T-helper 17 cell (primary cell): Measurements from ENCODE around the gene KCTD20. TPM values are rescaled to one million over a fixed set of nuclear protein-coding genes. Genes with fewer than 3 reads are reported as not detected.

Source experiments
- ATAC-seq: fragments of 150-1000 bp; cut with Tn5 transposase; 2 replicates; pipeline ENCODE4 v1.10.0; 2021; ENCODE audit warnings: mild to moderate bottlenecking, moderate library complexity
- DNase-seq, 3 donors: peaks; one replicate each; pipeline versions ENCODE4 v3.0.0 to v3.0.0-alpha.2; 2020 to 2021
- H3K9me3 ChIP-seq: one replicate; pipeline ENCODE4 v1.7.0; 2013; ENCODE audit warnings: low read length, mild to moderate bottlenecking; ENCODE audit not compliant: control insufficient read depth, poor library complexity, severe bottlenecking
- H3K27ac Mint-ChIP-seq: one replicate; pipeline ENCODE4 v1.8.0; 2022; ENCODE audit warnings: mild to moderate bottlenecking, moderate library complexity, mixed read lengths
- H3K27me3 Mint-ChIP-seq: one replicate; pipeline ENCODE4 v1.8.0; 2022; ENCODE audit warnings: mixed read lengths
- H3K36me3 Mint-ChIP-seq: one replicate; pipeline ENCODE4 v1.8.0; 2022; ENCODE audit warnings: low read depth, mixed read lengths
- H3K4me1 Mint-ChIP-seq: one replicate; pipeline ENCODE4 v1.8.0; 2022; ENCODE audit warnings: mild to moderate bottlenecking, mixed read lengths
- H3K4me3 Mint-ChIP-seq: one replicate; pipeline ENCODE4 v1.8.0; 2022; ENCODE audit warnings: mild to moderate bottlenecking, moderate library complexity, mixed read lengths
- total RNA-seq, 4 donors: library from RNA in 2 of 4; stranded (reverse) in 2 of 4; gene quantifications; one replicate each; pipeline ENCODE4 v1.2.3 and lab custom pipeline; 2022 to 2026

Gene KCTD20
- total RNA-seq, 2 donors from 2014 or later, result 31.3 to 54.1 TPM

- peaks cover 30% of the 10 kb centered on the region for H3K4me1 Mint-ChIP-seq
- H3K9me3 ChIP-seq, result no peaks in the 10 kb centered on the region
- H3K27me3 Mint-ChIP-seq, result no peaks in the 10 kb centered on the region
- peak overlapping the region; percentile 61 for H3K27ac Mint-ChIP-seq
- H3K36me3 Mint-ChIP-seq, result peaks cover 5% of the 10 kb centered on the region
- H3K4me3 Mint-ChIP-seq, result no peak overlapping the region
- ATAC-seq (no peak), DNase-seq (no peak)
Measured at GRCh38 chr6:36536873-36537547, 94.2 kb downstream of the KCTD20 start.

- peak overlapping the region; percentile 41 for H3K4me3 Mint-ChIP-seq
- peak overlapping the region; percentile 76 for H3K27ac Mint-ChIP-seq
- H3K36me3 Mint-ChIP-seq, result peaks cover 7% of the 10 kb centered on the region
- peaks cover 31% of the 10 kb centered on the region for H3K4me1 Mint-ChIP-seq
- ATAC-seq, result peak; percentile 42
- H3K9me3 ChIP-seq, result no peaks in the 10 kb centered on the region
- no peak for DNase-seq
- no peaks in the 10 kb centered on the region for H3K27me3 Mint-ChIP-seq
Measured at GRCh38 chr6:36539814-36540568, 97.2 kb downstream of the KCTD20 start.

Other genes starting within 250 kb of the KCTD20 start
- 10 to 100 TPM; 27.6 to 30.6 TPM for gene BRPF3, start 246.3 kb upstream of the KCTD20 start, total RNA-seq
- gene PNPLA1, start 172.9 kb upstream of the KCTD20 start, total RNA-seq, result under 1 TPM in 1 of 2 donors, not detected in 1; 0.15 TPM
- not detected for gene BNIP5, start 106.1 kb upstream of the KCTD20 start, total RNA-seq
- 1 to 10 TPM in 1 of 2 donors, under 1 TPM in 1; 0.37 to 2.6 TPM for gene ETV7, start 55.3 kb upstream of the KCTD20 start, total RNA-seq
- gene PXT1, start 146 bp upstream of the KCTD20 start, total RNA-seq, result under 1 TPM; 0.30 to 0.60 TPM
- 10 to 100 TPM; 85.0 to 85.5 TPM for gene STK38, start 104.5 kb downstream of the KCTD20 start, total RNA-seq
- gene SRSF3, start 151.4 kb downstream of the KCTD20 start, total RNA-seq, result 100 to 1,000 TPM; 638 to 646 TPM
- 100 to 1,000 TPM; 180 to 255 TPM for gene CDKN1A, start 235.7 kb downstream of the KCTD20 start, total RNA-seq